Esophagus (tissue), 2 donors: ENCODE measurements around the gene HIGD1A. TPM values are rescaled to one million over a fixed set of nuclear protein-coding genes. Genes with fewer than 3 reads are reported as not detected.

ENCODE experiments used
- H3K27ac ChIP-seq, 2 donors: one replicate each; pipeline ENCODE4 v1.5.1; 2013; ENCODE audit warnings: low read depth in 2 of 2, mild to moderate bottlenecking in 2 of 2, inconsistent platforms in 1 of 2, low read length in 1 of 2, moderate library complexity in 1 of 2
- H3K27me3 ChIP-seq, 2 donors: one replicate each; pipeline ENCODE4 v1.6.1; 2013; ENCODE audit warnings: low read length in 2 of 2, control low read depth in 1 of 2, mild to moderate bottlenecking in 1 of 2; ENCODE audit not compliant: insufficient read depth in 2 of 2, control insufficient read depth in 1 of 2
- H3K36me3 ChIP-seq, 2 donors: one replicate each; pipeline ENCODE4 v1.6.1; 2013; ENCODE audit warnings: low read length in 1 of 2; ENCODE audit not compliant: control insufficient read depth in 2 of 2, insufficient read depth in 2 of 2
- H3K4me1 ChIP-seq, 2 donors: one replicate each; pipeline ENCODE4 v1.6.1; 2013; ENCODE audit warnings: low read length in 1 of 2; ENCODE audit not compliant: control insufficient read depth in 2 of 2, insufficient read depth in 2 of 2
- H3K4me3 ChIP-seq, 2 donors: one replicate each; pipeline ENCODE4 v1.5.1; 2013; ENCODE audit warnings: low read length in 2 of 2, mild to moderate bottlenecking in 2 of 2, low read depth in 1 of 2, moderate library complexity in 1 of 2
- H3K9me3 ChIP-seq, 2 donors: one replicate each; pipeline ENCODE4 v1.6.1; 2013; ENCODE audit warnings: mild to moderate bottlenecking in 2 of 2, low read depth in 1 of 2, low read length in 1 of 2, moderate library complexity in 1 of 2; ENCODE audit not compliant: control insufficient read depth in 2 of 2, insufficient read depth in 1 of 2
- WGBS, 2 donors: extraction: QIAGEN DNeasy Blood & Tissue Kit; methylation state at CpG; one replicate each; pipeline ENCODE4 v1.1.7; 2013; 5-methylcytosine and 5-hydroxymethylcytosine counted together
- polyA plus RNA-seq, 2 donors: library from polyadenylated mRNA; stranded (reverse); fragments of 200-250 nt; gene quantifications; one replicate each; pipeline ENCODE4 v1.2.3, GENCODE V29; 2013
- donor health status: healthy with polysubstance abuse.
- donor health status: Bipolar disorder and iron deficiency.

Gene HIGD1A
- polyA plus RNA-seq, 2 donors = 137 to 161 TPM

GRCh38 chr3:42743204-42743995 is 60.9 kb downstream of the HIGD1A start:
- Histone ChIP-seq H3K9me3 (peaks cover 0 to 2% of the 10 kb centered on the region in 2 donors), H3K36me3 (no peaks in the 10 kb centered on the region), H3K27ac (no peak overlapping the region), H3K27me3 (no peaks in the 10 kb centered on the region), H3K4me3 (no peak overlapping the region), H3K4me1 (peaks cover 0 to 12% of the 10 kb centered on the region in 2 donors)
- WGBS, 2 donors = 93% methylated on average over 7 of the region's 7 CpGs

GRCh38 chr3:42742688-42743087 is 61.6 kb downstream of the HIGD1A start:
- WGBS, 2 donors = 93 to 94% methylated on average over 9 of the region's 9 CpGs
- no peak overlapping the region for H3K27ac ChIP-seq
- no peak overlapping the region for H3K4me3 ChIP-seq
- peaks cover 0 to 9% of the 10 kb centered on the region in 2 donors for H3K4me1 ChIP-seq
- H3K9me3 ChIP-seq = peaks cover 0 to 2% of the 10 kb centered on the region in 2 donors
- no peaks in the 10 kb centered on the region for H3K36me3 ChIP-seq
- no peaks in the 10 kb centered on the region for H3K27me3 ChIP-seq

- Histone ChIP-seq H3K4me1 (peaks cover 0 to 9% of the 10 kb centered on the region in 2 donors), H3K27ac (no peak overlapping the region), H3K27me3 (no peaks in the 10 kb centered on the region), H3K4me3 (no peak overlapping the region), H3K9me3 (peaks cover 0 to 2% of the 10 kb centered on the region in 2 donors), H3K36me3 (no peaks in the 10 kb centered on the region)
- 89 to 92% methylated on average over 4 of the region's 4 CpGs for WGBS, 2 donors
Observed at GRCh38 chr3:42742259-42742658, 62.0 kb downstream of the HIGD1A start.

GRCh38 chr3:42741796-42742195 is 62.5 kb downstream of the HIGD1A start:
- WGBS, 2 donors = 83 to 90% methylated on average over 3 of the region's 3 CpGs
- H3K4me3 ChIP-seq = no peak overlapping the region
- H3K27ac ChIP-seq = no peak overlapping the region
- H3K27me3 ChIP-seq = no peaks in the 10 kb centered on the region
- H3K36me3 ChIP-seq = no peaks in the 10 kb centered on the region
- peaks cover 0 to 2% of the 10 kb centered on the region in 2 donors for H3K9me3 ChIP-seq
- peaks cover 0 to 4% of the 10 kb centered on the region in 2 donors for H3K4me1 ChIP-seq

GRCh38 chr3:42739401-42740158 is 64.7 kb downstream of the HIGD1A start:
- no peaks in the 10 kb centered on the region for H3K36me3 ChIP-seq
- peaks cover 0 to 2% of the 10 kb centered on the region in 2 donors for H3K9me3 ChIP-seq
- H3K27ac ChIP-seq = no peak overlapping the region
- no peak overlapping the region for H3K4me3 ChIP-seq
- H3K27me3 ChIP-seq = no peaks in the 10 kb centered on the region
- no peaks in the 10 kb centered on the region for H3K4me1 ChIP-seq
- 84 to 91% methylated on average over 12 of the region's 12 CpGs for WGBS, 2 donors

GRCh38 chr3:42736531-42736930 is 67.8 kb downstream of the HIGD1A start:
- no peak overlapping the region for H3K4me3 ChIP-seq
- no peaks in the 10 kb centered on the region for H3K4me1 ChIP-seq
- H3K27ac ChIP-seq = no peak overlapping the region
- H3K9me3 ChIP-seq = peaks cover 0 to 2% of the 10 kb centered on the region in 2 donors
- no peaks in the 10 kb centered on the region for H3K36me3 ChIP-seq
- WGBS, 2 donors = 93% methylated on average over 6 of the region's 6 CpGs
- H3K27me3 ChIP-seq = no peaks in the 10 kb centered on the region

GRCh38 chr3:42736081-42736480 is 68.2 kb downstream of the HIGD1A start:
- Histone ChIP-seq H3K36me3 (no peaks in the 10 kb centered on the region), H3K9me3 (peaks cover 0 to 2% of the 10 kb centered on the region in 2 donors), H3K4me3 (no peak overlapping the region), H3K27ac (no peak overlapping the region), H3K27me3 (no peaks in the 10 kb centered on the region), H3K4me1 (no peaks in the 10 kb centered on the region)
- 26 to 35% methylated on average over 1 of the region's 1 CpG for WGBS, 2 donors

- no peaks in the 10 kb centered on the region for H3K36me3 ChIP-seq
- no peaks in the 10 kb centered on the region for H3K27me3 ChIP-seq
- H3K4me3 ChIP-seq = no peak overlapping the region
- peaks cover 0 to 2% of the 10 kb centered on the region in 2 donors for H3K9me3 ChIP-seq
- 91 to 94% methylated on average over 12 of the region's 12 CpGs for WGBS, 2 donors
- peaks cover 0 to 2% of the 10 kb centered on the region in 2 donors for H3K4me1 ChIP-seq
- H3K27ac ChIP-seq = no peak overlapping the region
Observed at GRCh38 chr3:42735615-42736014, 68.7 kb downstream of the HIGD1A start.

GRCh38 chr3:42735019-42735418 is 69.3 kb downstream of the HIGD1A start:
- peaks cover 0 to 2% of the 10 kb centered on the region in 2 donors for H3K9me3 ChIP-seq
- H3K27ac ChIP-seq = no peak overlapping the region
- H3K27me3 ChIP-seq = no peaks in the 10 kb centered on the region
- H3K4me3 ChIP-seq = no peak overlapping the region
- WGBS, 2 donors = 83 to 84% methylated on average over 8 of the region's 8 CpGs
- peaks cover 0 to 4% of the 10 kb centered on the region in 2 donors for H3K4me1 ChIP-seq
- H3K36me3 ChIP-seq = no peaks in the 10 kb centered on the region
